Measurements from ENCODE around the gene NKAIN2.
"Not testable (repeated sequence)": the region's sequence is repeated elsewhere in the genome, so short reads cannot be mapped to it uniquely, and the experiment has no call there.

The NKAIN2 gene

GRCh38 chr6:124319410-124319809 is 515.7 kb downstream of the NKAIN2 start:
- no peak for DNase-seq (ENCODE audit: low read depth in 2 of 2)

- DNase-seq (ENCODE audit: low read depth in 2 of 2), result no peak
Measured at GRCh38 chr6:124324237-124324636, 520.6 kb downstream of the NKAIN2 start.

GRCh38 chr6:124330197-124330596 is 526.5 kb downstream of the NKAIN2 start:
- no peak for DNase-seq (ENCODE audit: low read depth in 2 of 2)

- DNase-seq (ENCODE audit: low read depth in 2 of 2), result no peak
Measured at GRCh38 chr6:124334359-124334758, 530.7 kb downstream of the NKAIN2 start.

- DNase-seq (ENCODE audit: low read depth in 2 of 2), result no peak
Measured at GRCh38 chr6:124339610-124340334, 536.1 kb downstream of the NKAIN2 start.

- not testable (repeated sequence) for DNase-seq (ENCODE audit: low read depth in 2 of 2)
Measured at GRCh38 chr6:124348339-124348738, 544.7 kb downstream of the NKAIN2 start.

- no peak for DNase-seq (ENCODE audit: low read depth in 2 of 2)
Measured at GRCh38 chr6:124355146-124355545, 551.5 kb downstream of the NKAIN2 start.

- no peak for DNase-seq (ENCODE audit: low read depth in 2 of 2)
Measured at GRCh38 chr6:124356276-124356810, 552.7 kb downstream of the NKAIN2 start.

- no peak for DNase-seq (ENCODE audit: low read depth in 2 of 2)
Measured at GRCh38 chr6:124356811-124357210, 553.1 kb downstream of the NKAIN2 start.

- no peak for DNase-seq (ENCODE audit: low read depth in 2 of 2)
Measured at GRCh38 chr6:124368131-124368530, 564.5 kb downstream of the NKAIN2 start.

GRCh38 chr6:124371974-124372475 is 568.4 kb downstream of the NKAIN2 start:
- DNase-seq (ENCODE audit: low read depth in 2 of 2), result no peak

- no peak for DNase-seq (ENCODE audit: low read depth in 2 of 2)
Measured at GRCh38 chr6:124373386-124373785, 569.7 kb downstream of the NKAIN2 start.

GRCh38 chr6:124389127-124389526 is 585.5 kb downstream of the NKAIN2 start:
- no peak for DNase-seq (ENCODE audit: low read depth in 2 of 2)

- DNase-seq (ENCODE audit: low read depth in 2 of 2), result no peak
Measured at GRCh38 chr6:124393536-124393935, 589.9 kb downstream of the NKAIN2 start.

GRCh38 chr6:124396361-124396760 is 592.7 kb downstream of the NKAIN2 start:
- DNase-seq (ENCODE audit: low read depth in 2 of 2), result no peak

GRCh38 chr6:124400261-124400999 is 596.8 kb downstream of the NKAIN2 start:
- DNase-seq (ENCODE audit: low read depth in 2 of 2), result no peak

GRCh38 chr6:124410425-124410824 is 606.8 kb downstream of the NKAIN2 start:
- not testable (repeated sequence) for DNase-seq (ENCODE audit: low read depth in 2 of 2)

- DNase-seq (ENCODE audit: low read depth in 2 of 2), result not testable (repeated sequence)
Measured at GRCh38 chr6:124412657-124413056, 609.0 kb downstream of the NKAIN2 start.

GRCh38 chr6:124420116-124420840 is 616.6 kb downstream of the NKAIN2 start:
- DNase-seq (ENCODE audit: low read depth in 2 of 2), result no peak

GRCh38 chr6:124423621-124424020 is 620.0 kb downstream of the NKAIN2 start:
- DNase-seq (ENCODE audit: low read depth in 2 of 2), result no peak

GRCh38 chr6:124430740-124431318 is 627.2 kb downstream of the NKAIN2 start:
- DNase-seq (ENCODE audit: low read depth in 2 of 2), result no peak

GRCh38 chr6:124432620-124433019 is 629.0 kb downstream of the NKAIN2 start:
- no peak for DNase-seq (ENCODE audit: low read depth in 2 of 2)
